Uterus (tissue), 2 donors: ENCODE data around the gene SEC24B.

Experiments
- POLR2A ChIP-seq, 2 donors: fragments of 450-650 bp; IDR thresholded peaks; one replicate each; pipeline ENCODE4 v1.6.1; 2016; ENCODE audit warnings: antibody characterized with exemption in 2 of 2, mild to moderate bottlenecking in 1 of 2, moderate library complexity in 1 of 2
- TF ChIP-seq, protein P1 (sequence below), 4 experiments: fragments of 200-600 bp in 2 of 4; fragments of 450-650 bp in 2 of 4; sonication (generic) in 2 of 4; IDR thresholded peaks; one replicate each; pipeline ENCODE4 v1.5.1; 2016 to 2019; ENCODE audit warnings: antibody characterized with exemption in 4 of 4, mild to moderate bottlenecking in 2 of 4, moderate library complexity in 1 of 4

DNA sequence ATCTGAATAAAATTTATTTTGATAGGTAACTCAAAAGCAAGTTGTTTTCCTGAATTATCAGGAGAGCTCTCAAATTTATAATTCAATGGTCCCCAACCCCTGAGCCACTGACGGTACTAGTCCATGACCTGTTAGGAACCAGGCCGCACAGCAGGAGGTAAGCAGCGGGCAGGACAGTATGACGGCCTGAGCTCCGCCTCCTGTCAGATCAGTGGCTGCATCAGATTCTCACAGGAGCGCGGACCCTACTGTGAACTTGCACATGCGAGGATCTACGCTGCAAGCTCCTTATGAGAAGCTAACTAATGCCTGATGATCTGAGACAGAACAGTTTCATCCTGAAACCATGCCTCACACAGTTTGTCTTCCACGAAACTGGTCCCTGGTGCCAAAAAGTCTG lies 37.9 kb upstream of the SEC24B start:
- TF ChIP-seq, protein P1, sequence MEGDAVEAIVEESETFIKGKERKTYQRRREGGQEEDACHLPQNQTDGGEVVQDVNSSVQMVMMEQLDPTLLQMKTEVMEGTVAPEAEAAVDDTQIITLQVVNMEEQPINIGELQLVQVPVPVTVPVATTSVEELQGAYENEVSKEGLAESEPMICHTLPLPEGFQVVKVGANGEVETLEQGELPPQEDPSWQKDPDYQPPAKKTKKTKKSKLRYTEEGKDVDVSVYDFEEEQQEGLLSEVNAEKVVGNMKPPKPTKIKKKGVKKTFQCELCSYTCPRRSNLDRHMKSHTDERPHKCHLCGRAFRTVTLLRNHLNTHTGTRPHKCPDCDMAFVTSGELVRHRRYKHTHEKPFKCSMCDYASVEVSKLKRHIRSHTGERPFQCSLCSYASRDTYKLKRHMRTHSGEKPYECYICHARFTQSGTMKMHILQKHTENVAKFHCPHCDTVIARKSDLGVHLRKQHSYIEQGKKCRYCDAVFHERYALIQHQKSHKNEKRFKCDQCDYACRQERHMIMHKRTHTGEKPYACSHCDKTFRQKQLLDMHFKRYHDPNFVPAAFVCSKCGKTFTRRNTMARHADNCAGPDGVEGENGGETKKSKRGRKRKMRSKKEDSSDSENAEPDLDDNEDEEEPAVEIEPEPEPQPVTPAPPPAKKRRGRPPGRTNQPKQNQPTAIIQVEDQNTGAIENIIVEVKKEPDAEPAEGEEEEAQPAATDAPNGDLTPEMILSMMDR (IDR thresholded peaks at IDR 0.05), result no peak
- no peak for TF ChIP-seq POLR2A (IDR thresholded peaks at IDR 0.05)
